ENCODE measurements around the gene HNF4A.

Gene HNF4A

DNA sequence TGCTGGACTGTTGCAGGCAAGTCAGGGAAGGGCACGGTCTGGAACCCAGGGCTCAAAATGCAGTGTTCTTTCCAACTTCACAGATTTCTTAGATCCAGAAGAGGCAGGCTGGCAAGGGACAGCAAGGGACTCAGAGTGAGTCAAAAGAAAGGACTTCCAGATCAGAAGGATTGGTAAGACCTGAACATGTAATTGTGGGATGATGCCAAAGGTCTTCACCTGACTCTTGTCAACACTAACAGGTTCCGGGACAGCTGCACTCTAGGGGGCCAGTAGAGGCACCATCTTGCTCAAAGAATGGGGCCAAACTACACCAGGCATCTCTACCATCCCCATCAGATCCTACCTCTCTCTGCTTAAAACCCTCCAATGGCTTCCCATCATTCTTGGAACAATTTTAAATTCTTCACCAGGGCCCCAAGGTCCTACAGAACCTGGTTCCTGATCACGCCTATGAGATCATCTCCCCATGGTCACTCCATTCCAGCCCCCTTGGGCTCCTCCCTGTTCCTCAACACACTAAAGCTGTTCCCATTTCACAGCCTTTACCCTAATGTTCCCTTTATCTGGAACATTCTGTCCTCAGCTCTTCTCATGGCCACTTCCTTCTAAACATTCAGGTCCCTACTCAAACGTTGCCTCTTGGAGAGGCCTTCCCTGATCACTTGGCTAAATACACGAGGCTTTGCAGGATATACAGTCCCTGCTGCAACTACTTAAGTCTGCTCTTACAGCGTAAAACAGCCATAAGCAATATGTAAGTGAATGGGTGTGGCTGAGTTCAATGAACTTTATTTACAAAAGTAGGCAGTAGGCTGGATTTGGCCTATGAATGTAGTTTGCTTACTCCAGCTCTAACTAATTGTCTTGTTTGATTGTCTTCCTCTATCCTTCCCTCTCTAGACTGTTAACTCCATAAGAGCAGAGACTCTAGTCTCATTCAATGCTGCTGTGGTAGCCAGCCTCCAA is 90.5 kb downstream of the HNF4A start:
- no peak for DNase-seq (ENCODE audit: low spot score)
- no peak for TF ChIP-seq CTCF (IDR thresholded peaks at IDR 0.05; ENCODE audit: extremely low read depth, missing control alignments)

- no peak for DNase-seq (ENCODE audit: low spot score)
- no peak for TF ChIP-seq CTCF (IDR thresholded peaks at IDR 0.05; ENCODE audit: extremely low read depth, missing control alignments)
Measured at GRCh38 chr20:44447827-44448419, 92.4 kb downstream of the HNF4A start.

DNA sequence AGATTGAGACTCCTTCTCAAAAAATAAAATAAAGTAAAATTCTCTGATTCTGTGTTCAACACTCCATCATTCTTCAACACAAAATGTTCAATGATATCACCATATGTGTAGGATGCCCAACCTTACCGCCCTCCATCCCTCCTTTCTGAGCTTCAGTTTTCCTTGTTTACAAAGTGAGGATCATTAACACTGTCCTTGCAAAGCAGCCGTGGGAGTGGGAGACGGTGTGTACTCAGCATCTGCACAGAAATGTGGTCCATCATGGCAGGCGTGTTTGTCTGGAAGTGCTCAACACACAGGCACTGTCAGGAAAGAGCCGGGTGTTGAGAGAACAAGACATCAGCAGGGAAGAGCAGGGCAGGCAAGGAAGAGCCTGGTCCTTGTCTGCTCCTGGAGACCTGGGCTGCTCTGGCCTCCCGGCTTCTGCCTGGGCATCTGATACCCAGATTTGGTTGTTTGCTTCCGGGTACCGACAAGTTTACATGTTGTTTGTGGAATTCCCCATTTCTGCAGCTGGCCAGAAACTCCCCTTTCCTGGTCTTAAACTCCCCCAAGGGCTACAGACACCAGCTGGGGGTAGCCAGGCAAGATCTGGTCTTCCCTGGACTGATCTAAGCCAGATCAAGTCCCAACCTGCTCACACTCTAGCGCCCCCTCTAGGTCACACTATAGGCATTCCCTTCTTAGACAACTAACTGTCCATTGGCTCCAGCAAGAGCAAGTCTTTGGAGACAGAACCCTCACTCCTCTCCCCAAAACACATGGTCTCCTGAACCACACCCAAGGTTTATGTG is 93.5 kb downstream of the HNF4A start:
- peak; percentile 25 for TF ChIP-seq CTCF (IDR thresholded peaks at IDR 0.05; ENCODE audit: extremely low read depth, missing control alignments)
- peak; percentile 40 for DNase-seq (ENCODE audit: low spot score)

DNA sequence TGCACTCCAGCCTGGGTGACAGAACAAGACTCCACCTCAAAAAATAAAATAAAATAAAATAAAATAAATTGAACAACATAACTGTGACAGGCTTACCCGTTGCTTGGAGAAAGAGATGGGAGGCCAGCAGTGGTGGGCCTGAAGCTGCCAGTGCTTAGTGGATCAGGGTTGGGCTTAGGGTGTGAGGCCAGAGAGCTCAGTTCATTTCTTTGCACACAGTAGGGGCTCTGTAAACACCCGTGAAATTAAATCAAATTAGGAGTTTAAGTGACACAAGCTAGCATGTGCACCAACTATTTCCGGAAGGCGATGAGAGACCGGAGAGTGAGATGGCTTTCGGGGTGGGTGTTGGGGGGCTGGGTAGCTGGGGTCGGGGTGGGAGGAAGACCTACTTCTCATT is 94.4 kb downstream of the HNF4A start:
- no peak for DNase-seq (ENCODE audit: low spot score)
- TF ChIP-seq CTCF (IDR thresholded peaks at IDR 0.05; ENCODE audit: extremely low read depth, missing control alignments), result no peak

- no peak for TF ChIP-seq CTCF (IDR thresholded peaks at IDR 0.05; ENCODE audit: extremely low read depth, missing control alignments)
- DNase-seq (ENCODE audit: low spot score), result no peak
Measured at GRCh38 chr20:44450281-44450889, 94.9 kb downstream of the HNF4A start.

DNA sequence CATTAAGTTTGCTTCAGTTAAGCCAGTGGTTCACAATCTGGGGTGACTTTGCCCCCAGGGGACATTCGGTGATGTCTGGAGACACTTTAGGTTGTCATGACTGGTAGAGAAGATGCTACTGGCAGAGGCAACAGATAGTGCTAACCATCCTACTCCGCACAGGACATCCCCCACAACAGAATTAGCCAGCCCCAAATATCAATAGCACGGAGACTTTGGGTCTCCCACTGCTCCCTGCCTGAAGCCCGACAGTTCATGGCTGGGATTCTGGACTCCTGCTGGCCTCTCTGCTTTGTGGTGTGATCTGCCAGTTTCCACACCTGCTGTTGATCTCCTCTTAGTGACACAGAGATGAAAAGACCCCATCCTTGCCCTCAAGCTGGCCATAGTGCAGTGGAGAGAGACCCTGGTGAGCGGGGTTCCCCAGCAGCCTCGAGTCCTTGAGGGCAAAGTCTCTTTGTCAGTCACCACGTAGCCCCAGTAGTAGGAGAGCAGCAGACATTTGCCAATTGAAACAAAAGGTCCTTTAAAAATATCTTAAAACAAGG is 95.5 kb downstream of the HNF4A start:
- no peak for TF ChIP-seq CTCF (IDR thresholded peaks at IDR 0.05; ENCODE audit: extremely low read depth, missing control alignments)
- DNase-seq (ENCODE audit: low spot score), result no peak
